Fibroblast of skin of right quadriceps (primary cell): Measurements from ENCODE around the gene MMD.

Experiments used
- DNase-seq: peaks from one replicate; pipeline ENCODE4 v3.0.0-alpha.2; 2013

Gene MMD

DNA sequence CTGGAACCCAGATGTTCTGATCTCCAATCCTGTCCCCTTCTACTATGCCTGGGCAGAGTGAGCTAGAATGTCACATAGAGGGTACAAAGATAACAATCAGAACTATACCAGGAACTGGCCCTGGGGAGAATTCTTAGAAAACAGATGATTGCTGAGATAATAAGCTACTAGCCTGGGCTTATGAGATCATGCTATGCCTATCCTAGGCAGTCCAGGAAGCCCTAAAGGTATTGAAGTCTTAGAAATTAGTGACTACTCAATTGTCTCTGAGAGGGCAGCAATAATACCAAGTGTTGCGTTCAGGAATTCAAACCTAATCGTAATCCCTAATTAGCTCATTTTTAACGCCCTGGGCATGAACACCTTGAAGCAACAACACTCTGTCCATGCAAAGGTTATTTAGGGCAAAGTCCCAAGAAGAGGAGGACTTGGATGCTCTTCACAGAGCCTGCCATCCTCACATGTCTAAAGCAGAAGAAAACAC, 77.1 kb downstream of the MMD start:
- no peak for DNase-seq

DNA sequence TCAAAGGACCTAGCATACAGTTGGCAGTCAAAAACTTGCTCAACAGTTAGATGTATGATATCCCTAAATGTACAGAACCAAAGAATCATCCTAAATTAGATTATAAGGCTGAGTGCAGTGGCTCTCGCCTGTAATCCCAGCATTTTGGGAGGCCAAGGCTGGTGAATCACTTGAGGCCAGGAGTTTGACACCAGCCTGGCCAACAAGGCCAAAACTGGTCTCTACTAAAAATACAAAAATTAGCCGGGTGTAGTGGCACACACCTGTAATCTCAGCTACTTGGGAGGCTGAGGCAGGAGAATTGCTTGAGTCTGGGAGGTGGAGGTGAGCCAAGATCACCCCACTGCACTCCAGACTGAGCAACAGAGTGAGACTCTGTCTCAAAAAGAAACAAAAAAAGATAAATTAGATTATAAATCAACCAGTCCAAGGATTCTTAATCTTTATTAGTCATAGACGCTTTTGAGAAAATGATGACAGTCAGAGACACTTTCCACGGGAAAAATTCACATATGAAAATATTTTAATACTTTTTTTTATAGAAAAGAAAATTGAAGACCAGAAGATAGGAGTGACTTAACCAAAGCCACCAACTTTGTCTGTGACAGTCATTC, 77.6 kb downstream of the MMD start:
- no peak for DNase-seq

DNA sequence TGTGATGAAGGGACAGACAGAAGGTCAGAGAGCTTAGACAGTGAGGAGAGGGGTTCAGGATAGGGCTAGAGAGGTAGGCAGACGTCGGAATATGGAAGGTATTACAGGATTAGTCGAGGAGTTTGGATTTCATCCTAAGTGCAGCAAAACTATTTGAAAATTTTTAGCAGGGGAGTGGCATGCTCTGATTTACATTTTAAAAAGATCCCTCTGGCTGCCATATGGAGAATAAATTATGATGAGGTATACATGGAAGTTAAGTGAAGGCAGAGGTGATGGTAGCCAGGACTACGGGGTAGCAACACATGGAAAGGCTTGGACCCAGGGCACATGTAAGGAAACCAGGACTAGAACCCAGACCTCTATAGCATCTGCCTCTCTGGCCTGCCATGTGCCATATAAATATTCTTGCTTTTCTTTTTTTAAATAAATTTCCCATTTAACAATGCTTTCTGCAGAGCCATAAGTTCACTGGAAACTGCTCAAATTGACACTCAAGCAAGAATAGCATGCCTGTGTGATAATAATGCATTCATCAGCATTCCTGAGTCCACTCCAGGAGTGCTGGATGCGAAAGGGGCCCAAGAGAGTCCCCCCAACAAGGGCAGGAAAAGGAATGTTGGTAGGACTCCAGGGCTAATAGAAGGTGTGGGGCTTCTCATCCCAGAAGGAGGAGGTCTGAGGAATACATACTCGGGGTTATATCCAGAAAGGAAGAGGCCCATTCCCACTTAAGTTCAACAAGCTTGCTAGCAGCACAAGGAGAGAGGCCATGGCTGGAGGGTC, 78.6 kb downstream of the MMD start:
- DNase-seq, result no peak
